HUES64 (cell line): ENCODE data around the gene HRH4.
A peak's percentile ranks its signal among the peaks of the same experiment; 100 is the strongest.

Experiments used
- H3K27ac ChIP-seq: 2 replicates; pipeline ENCODE4 v1.7.0; 2013; ENCODE audit warnings: low read depth, low read length, inconsistent platforms
- H3K27me3 ChIP-seq: 2 replicates; pipeline ENCODE4 v1.6.1; 2013; ENCODE audit warnings: mild to moderate bottlenecking, low read length; ENCODE audit not compliant: insufficient read depth
- H3K36me3 ChIP-seq: 2 replicates; pipeline ENCODE4 v1.6.1; 2013; ENCODE audit warnings: mild to moderate bottlenecking, low read length; ENCODE audit not compliant: insufficient read depth
- H3K4me1 ChIP-seq: 2 replicates; pipeline ENCODE4 v1.6.1; 2013; ENCODE audit warnings: mild to moderate bottlenecking, low read length, moderate library complexity; ENCODE audit not compliant: insufficient read depth
- H3K4me3 ChIP-seq: 2 replicates; pipeline ENCODE4 v1.5.1; 2013; ENCODE audit warnings: mild to moderate bottlenecking, low read length, moderate library complexity
- H3K9ac ChIP-seq: 2 replicates; pipeline ENCODE4 v1.6.1; 2013; ENCODE audit warnings: mild to moderate bottlenecking, low read depth, low read length
- H3K9me3 ChIP-seq: 2 replicates; pipeline ENCODE4 v1.6.1; 2013; ENCODE audit warnings: low read depth, low read length; ENCODE audit not compliant: insufficient read depth
- WGBS: fragments of 150-250, 120-280 bp; methylation state at CpG from one replicate; pipeline ENCODE4 v1.1.7; 2013; ENCODE audit warnings: missing lambda C conversion rate; 5-methylcytosine and 5-hydroxymethylcytosine counted together

The HRH4 gene

DNA sequence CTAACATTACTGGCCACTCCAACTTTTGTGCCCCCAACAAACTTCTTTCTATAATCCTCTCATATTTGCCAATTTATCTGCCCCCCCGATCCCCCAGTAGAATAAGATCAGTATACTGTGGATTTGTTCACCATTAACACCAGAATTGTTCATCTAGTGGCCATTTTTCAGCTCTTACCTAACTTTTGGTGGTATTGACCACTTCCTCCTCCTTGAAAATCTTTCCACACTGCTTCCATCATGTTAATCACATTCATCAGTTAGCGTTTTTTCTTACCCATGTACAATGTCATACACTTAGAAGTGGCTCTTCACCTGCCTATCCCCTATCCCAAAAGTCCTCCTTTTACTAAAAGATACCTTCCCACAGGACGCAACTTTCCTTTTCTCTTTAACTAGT, 27.8 kb upstream of the HRH4 start:
- H3K4me1 ChIP-seq, result peaks cover 9% of the 10 kb centered on the region; the same call in 1 of the 2 replicates
- peaks cover 62% of the 10 kb centered on the region for H3K36me3 ChIP-seq
- H3K9ac ChIP-seq, result no peak overlapping the region
- H3K4me3 ChIP-seq, result no peak overlapping the region
- H3K27me3 ChIP-seq, result no peaks in the 10 kb centered on the region
- H3K27ac ChIP-seq, result no peak overlapping the region
- WGBS, result 97% methylated on average over 3 of the region's 3 CpGs
- H3K9me3 ChIP-seq, result no peaks in the 10 kb centered on the region

DNA sequence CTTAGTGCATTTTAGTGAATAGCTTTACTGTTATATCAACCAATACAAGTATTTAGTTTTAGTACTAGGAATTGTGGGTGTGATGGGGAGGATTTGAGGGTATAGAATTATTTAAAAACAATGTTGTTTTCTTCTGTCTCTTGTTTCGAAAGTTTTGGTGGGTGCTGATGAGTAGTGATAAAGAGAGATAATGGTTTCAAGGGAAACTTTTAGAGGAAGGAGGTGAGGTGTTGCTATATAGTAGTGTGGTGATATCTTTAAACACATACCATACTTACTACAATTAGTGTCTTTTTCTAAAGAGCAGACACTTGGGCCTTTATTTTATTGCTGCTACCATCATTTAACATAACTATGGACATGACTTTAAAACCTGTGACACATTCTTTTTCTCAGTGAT, 23.5 kb upstream of the HRH4 start:
- Histone ChIP-seq H3K9me3 (no peaks in the 10 kb centered on the region), H3K36me3 (peaks cover 76% of the 10 kb centered on the region), H3K4me1 (no peaks in the 10 kb centered on the region), H3K9ac (no peak overlapping the region), H3K27me3 (no peaks in the 10 kb centered on the region), H3K27ac (no peak overlapping the region), H3K4me3 (no peak overlapping the region)
- WGBS, result 85% methylated on average over 1 of the region's 1 CpG

DNA sequence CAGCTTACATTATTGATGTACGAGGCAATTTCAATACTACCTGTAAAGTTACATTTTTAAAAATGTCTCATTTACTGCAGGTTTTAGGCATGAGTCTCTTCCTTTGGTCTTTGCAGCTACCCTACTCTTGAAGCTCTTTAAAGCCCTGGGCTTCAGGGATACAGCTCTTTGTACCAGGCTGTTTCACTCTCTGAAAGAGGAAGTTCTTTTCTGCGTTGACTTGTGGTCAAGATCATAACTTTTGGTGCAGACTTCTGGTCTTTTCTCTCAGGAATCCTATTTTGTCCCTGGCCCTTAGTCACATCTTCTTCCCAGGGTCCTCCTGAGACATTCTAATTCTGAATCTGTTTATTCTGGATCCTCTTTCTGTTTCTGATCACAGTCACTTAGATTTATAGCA, 16.6 kb upstream of the HRH4 start:
- Histone ChIP-seq H3K27ac (no peak overlapping the region), H3K4me1 (no peaks in the 10 kb centered on the region), H3K27me3 (no peaks in the 10 kb centered on the region), H3K9me3 (no peaks in the 10 kb centered on the region), H3K36me3 (peaks cover 95% of the 10 kb centered on the region), H3K4me3 (no peak overlapping the region), H3K9ac (no peak overlapping the region)
- 91% methylated on average over 2 of the region's 2 CpGs for WGBS

DNA sequence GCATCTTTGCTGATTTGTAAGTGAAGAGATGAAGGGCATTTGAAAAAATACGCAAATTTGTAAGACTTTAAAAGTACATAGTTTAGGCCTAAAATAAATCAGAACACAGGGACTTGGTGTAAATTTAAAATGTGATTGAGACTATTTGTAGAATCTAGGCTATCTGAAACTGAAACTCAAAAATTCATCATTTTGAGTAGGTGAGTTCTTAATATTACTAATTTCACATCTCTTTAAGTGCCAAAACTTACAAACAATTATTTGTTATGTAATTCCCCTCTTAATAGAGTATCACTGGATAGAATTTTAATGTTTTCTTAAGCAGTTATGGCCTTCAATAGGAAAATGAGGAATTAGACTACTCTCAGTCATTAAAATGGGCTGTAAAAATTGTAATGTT, 14.0 kb upstream of the HRH4 start:
- Histone ChIP-seq H3K4me1 (no peaks in the 10 kb centered on the region), H3K27me3 (no peaks in the 10 kb centered on the region), H3K36me3 (peaks cover 99% of the 10 kb centered on the region), H3K4me3 (no peak overlapping the region), H3K9ac (no peak overlapping the region), H3K9me3 (no peaks in the 10 kb centered on the region), H3K27ac (no peak overlapping the region)
- WGBS, result 100% methylated on average over 1 of the region's 1 CpG

DNA sequence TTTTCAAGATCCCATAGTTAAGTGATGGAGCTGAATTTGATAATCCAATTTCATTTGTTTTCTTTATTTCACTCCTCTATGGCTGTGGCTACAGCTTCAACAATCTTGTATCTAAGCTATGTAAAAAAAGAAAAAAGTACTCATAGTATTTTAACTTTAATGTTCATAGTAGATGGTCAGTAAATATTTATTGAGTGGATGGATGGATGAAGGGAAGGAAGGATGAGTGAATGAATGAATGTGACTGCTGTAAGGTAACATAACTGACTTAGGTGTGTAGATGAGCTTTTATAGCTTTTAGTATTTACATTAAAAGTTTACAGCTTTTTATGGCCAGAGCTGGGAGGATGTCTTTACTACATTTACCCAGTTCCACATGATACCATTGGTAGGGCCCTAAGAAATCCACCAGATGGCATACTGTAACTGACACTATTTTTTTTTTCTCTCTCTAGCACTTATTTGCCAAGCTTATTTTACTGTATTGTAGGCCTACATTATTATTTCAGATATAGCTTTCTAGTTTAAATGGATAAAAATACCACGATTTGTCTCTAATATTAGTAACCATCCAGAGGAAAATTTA, 13.4 kb upstream of the HRH4 start:
- WGBS, result no CpG with 5 or more reads among the region's 1 CpG
- Histone ChIP-seq H3K36me3 (peaks cover 99% of the 10 kb centered on the region), H3K27ac (no peak overlapping the region), H3K4me3 (no peak overlapping the region), H3K9me3 (no peaks in the 10 kb centered on the region), H3K27me3 (no peaks in the 10 kb centered on the region), H3K9ac (no peak overlapping the region), H3K4me1 (no peaks in the 10 kb centered on the region)

DNA sequence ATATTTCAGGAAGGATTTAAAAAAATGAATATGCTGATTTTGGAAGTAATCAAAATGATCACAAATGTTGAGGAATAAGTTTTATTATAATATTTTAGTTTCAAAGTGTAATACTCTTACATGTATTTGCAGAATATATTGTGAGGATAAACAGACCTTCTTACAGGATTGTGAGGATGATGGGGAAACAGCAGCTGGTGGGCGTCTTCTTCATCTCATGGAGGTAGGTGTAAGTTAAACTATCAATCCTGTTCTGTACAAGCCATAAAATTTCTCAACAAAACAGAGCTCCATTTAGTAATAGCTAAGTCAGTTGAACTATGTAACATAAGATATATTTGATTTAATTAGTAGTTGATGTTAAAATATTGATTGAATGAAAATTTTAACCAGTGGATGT, 12.5 kb upstream of the HRH4 start:
- no peaks in the 10 kb centered on the region for H3K27me3 ChIP-seq
- peaks cover 91% of the 10 kb centered on the region for H3K36me3 ChIP-seq
- no peak overlapping the region for H3K9ac ChIP-seq
- 100% methylated on average over 1 of the region's 1 CpG for WGBS
- no peaks in the 10 kb centered on the region for H3K4me1 ChIP-seq
- H3K27ac ChIP-seq, result no peak overlapping the region
- H3K4me3 ChIP-seq, result no peak overlapping the region
- no peaks in the 10 kb centered on the region for H3K9me3 ChIP-seq

DNA sequence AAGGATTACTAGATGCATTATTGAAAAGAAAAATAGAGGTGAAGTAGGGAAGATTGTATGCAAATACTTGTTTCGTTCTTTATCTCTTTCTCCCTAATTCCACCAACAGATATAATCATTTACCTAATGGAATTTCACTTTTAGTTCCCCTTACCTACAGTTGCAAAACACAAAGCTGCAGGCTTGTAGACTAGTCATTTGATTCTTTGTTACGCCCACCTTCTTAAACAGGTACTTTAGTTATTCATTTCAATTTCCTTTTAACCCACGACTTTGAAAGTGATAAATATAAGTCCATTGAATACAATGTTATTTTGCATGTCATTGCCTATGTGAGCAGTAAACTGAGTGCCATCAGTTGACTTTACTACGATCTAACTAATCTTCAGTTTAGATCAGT, 3.9 kb upstream of the HRH4 start:
- Histone ChIP-seq H3K27me3 (no peaks in the 10 kb centered on the region), H3K9me3 (no peaks in the 10 kb centered on the region), H3K36me3 (peaks cover 13% of the 10 kb centered on the region), H3K4me1 (no peaks in the 10 kb centered on the region), H3K4me3 (no peak overlapping the region), H3K27ac (no peak overlapping the region), H3K9ac (no peak overlapping the region)
- WGBS, result 98% methylated on average over 4 of the region's 4 CpGs

DNA sequence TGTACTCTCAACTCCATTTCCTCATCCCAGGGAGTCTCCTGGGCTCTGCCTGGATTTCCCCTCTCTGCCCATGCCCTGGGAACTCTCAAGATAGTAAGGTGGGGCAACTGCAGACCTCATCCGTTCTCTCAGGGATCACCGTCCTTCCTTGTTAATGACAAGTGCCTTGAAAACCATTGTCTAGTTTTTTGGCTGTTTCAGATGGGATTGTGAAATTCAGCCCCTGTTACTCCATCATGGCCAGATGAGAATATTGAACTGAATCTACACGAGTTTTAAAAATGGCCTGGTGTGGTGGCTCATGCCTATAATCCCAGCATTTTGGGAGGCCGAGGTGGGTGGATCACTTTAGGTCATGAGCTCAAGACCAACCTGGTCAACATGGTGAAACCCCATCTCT, 665 bp upstream of the HRH4 start:
- no peak overlapping the region for H3K27ac ChIP-seq

DNA sequence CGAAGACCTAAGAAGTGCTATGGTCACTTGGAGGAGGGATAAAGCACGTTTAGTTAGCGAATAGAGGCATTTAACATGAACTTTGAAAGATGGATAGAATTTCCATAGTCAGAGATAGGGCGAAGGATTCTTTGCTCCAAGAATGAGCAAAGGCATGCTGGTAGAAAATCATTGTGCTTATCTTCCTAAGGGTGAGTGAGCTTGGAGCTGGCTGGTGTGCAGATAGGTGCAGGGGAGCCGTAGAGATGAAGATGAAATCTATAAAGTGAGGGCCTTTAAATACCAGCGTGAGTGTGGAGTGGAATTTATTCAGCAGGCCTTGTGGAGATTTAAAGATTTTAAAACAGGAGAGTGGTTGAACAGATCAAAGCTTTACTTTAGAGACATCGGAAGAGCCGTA, 1.6 kb downstream of the HRH4 start:
- Histone ChIP-seq H3K4me3 (no peak overlapping the region), H3K9me3 (no peaks in the 10 kb centered on the region), H3K36me3 (no peaks in the 10 kb centered on the region), H3K4me1 (0 out of 2 replicates have a peak, but pooled peaks cover 5% of the 10 kb centered on the region), H3K27ac (no peak overlapping the region), H3K27me3 (no peaks in the 10 kb centered on the region), H3K9ac (no peak overlapping the region)
- 93% methylated on average over 8 of the region's 8 CpGs for WGBS

More for the DNA sequence above, 665 bp upstream of the HRH4 start:
- Histone ChIP-seq H3K9ac (no peak overlapping the region), H3K4me3 (no peak overlapping the region), H3K27me3 (no peaks in the 10 kb centered on the region), H3K36me3 (no peaks in the 10 kb centered on the region), H3K9me3 (no peaks in the 10 kb centered on the region), H3K4me1 (0 out of 2 replicates have a peak, but pooled peaks cover 5% of the 10 kb centered on the region)
- WGBS, result 92% methylated on average over 4 of the region's 4 CpGs

DNA sequence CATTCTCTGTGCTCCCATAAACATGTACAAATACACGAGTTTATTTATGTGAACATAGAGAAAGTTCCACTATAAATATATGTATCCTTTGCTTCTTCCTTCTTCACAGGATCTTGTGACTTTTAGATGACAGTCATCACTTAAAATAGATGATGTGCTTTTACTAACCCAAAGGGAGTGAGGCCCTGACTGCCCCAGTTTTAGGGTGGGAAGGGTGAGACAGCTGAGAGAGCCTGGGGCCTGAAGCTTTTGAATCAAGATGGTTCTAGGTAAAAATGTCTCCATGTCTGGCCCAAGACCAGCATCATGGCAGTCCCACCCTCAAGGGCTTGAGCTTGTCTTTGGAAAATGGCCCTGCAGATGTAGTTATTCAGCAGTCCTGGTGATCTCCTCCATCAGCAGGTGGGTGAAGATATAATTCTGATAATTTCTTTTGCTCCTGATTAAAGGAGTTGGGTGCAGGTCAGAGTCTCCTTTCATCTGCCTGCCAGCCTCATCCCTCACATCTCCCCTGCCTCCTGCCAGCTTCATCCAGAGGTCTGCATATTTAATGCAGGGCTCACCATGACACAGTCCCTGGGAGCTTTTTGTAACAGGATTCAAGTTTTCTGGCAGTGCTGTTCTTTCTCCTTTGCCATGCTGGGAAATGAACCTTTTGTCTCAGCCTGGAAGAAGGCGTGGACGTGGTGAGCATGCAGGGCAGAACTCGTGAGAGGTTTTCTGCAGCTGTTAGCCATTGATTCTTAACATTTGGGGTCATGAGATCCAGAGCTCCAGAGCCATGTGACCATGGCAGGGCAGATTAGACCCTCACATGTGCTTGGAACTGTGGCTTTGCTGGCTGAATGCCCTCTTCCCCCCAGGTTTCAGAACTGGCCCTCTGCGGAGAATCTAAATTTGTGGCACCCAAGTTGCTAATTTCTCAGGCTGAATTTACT, 2.7 kb downstream of the HRH4 start:
- 0 out of 2 replicates have a peak, but pooled peaks cover 5% of the 10 kb centered on the region for H3K4me1 ChIP-seq
- peak overlapping the region; percentile 23; the same call in 1 of the 2 replicates for H3K27ac ChIP-seq
- H3K4me3 ChIP-seq, result no peak overlapping the region
- no peaks in the 10 kb centered on the region for H3K27me3 ChIP-seq
- H3K9ac ChIP-seq, result no peak overlapping the region
- no peaks in the 10 kb centered on the region for H3K36me3 ChIP-seq
- no peaks in the 10 kb centered on the region for H3K9me3 ChIP-seq
- 77% methylated on average over 4 of the region's 5 CpGs for WGBS

DNA sequence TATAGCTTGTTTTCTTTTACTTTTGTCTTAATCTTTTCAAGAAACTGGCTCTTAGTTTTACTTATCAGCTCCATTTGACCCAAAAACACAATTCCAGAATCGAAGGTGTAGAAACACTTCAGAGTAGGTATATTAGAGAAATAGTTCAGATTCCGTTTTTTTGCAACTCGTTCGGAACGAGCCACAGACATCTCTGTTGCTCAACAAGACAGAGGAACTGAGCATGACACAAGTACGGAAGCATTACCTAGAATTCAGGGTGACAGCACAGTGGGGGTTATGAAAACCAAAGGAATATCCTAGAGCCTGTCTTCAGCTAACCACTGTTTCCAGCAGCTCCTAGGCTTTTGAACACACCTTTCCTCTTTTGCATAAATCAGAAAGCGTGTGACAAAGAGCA, 5.0 kb downstream of the HRH4 start:
- H3K9me3 ChIP-seq, result no peaks in the 10 kb centered on the region
- H3K9ac ChIP-seq, result no peak overlapping the region
- no peak overlapping the region for H3K27ac ChIP-seq
- H3K4me1 ChIP-seq, result 0 out of 2 replicates have a peak, but pooled peaks cover 5% of the 10 kb centered on the region
- 93% methylated on average over 7 of the region's 7 CpGs for WGBS
- H3K27me3 ChIP-seq, result no peaks in the 10 kb centered on the region
- no peak overlapping the region for H3K4me3 ChIP-seq
- no peaks in the 10 kb centered on the region for H3K36me3 ChIP-seq
